HL-60 (cell line): ENCODE results near the gene STAT2.

ENCODE experiments used
- GABPA ChIP-seq: IDR thresholded peaks from 2 replicates; pipeline ENCODE4 v1.6.1; 2012; ENCODE audit warnings: low read depth
- POLR2AphosphoS5 ChIP-seq: IDR thresholded peaks from 2 replicates; pipeline ENCODE4 v1.6.1; 2012; ENCODE audit warnings: low read depth
- SPI1 ChIP-seq: IDR thresholded peaks from 2 replicates; pipeline ENCODE4 v1.6.1; 2012; ENCODE audit warnings: low read depth, mild to moderate bottlenecking, borderline replicate concordance
- TF ChIP-seq, protein P1 (sequence below): IDR thresholded peaks from one replicate; pipeline ENCODE4 v1.5.1; 2011; ENCODE audit warnings: low read length, control low read depth, inconsistent platforms; ENCODE audit not compliant: insufficient read depth
- TF ChIP-seq, protein P2 (sequence below): IDR thresholded peaks from 2 replicates; pipeline ENCODE4 v1.6.1; 2012; ENCODE audit warnings: low read depth; ENCODE audit not compliant: insufficient replicate concordance

GRCh38 chr12:56324206-56324605 lies 35.7 kb downstream of the STAT2 start:
- TF ChIP-seq SPI1 (no peak), POLR2AphosphoS5 (no peak), GABPA (no peak)
- TF ChIP-seq, protein P1, sequence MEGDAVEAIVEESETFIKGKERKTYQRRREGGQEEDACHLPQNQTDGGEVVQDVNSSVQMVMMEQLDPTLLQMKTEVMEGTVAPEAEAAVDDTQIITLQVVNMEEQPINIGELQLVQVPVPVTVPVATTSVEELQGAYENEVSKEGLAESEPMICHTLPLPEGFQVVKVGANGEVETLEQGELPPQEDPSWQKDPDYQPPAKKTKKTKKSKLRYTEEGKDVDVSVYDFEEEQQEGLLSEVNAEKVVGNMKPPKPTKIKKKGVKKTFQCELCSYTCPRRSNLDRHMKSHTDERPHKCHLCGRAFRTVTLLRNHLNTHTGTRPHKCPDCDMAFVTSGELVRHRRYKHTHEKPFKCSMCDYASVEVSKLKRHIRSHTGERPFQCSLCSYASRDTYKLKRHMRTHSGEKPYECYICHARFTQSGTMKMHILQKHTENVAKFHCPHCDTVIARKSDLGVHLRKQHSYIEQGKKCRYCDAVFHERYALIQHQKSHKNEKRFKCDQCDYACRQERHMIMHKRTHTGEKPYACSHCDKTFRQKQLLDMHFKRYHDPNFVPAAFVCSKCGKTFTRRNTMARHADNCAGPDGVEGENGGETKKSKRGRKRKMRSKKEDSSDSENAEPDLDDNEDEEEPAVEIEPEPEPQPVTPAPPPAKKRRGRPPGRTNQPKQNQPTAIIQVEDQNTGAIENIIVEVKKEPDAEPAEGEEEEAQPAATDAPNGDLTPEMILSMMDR, result no peak
- TF ChIP-seq, protein P2, sequence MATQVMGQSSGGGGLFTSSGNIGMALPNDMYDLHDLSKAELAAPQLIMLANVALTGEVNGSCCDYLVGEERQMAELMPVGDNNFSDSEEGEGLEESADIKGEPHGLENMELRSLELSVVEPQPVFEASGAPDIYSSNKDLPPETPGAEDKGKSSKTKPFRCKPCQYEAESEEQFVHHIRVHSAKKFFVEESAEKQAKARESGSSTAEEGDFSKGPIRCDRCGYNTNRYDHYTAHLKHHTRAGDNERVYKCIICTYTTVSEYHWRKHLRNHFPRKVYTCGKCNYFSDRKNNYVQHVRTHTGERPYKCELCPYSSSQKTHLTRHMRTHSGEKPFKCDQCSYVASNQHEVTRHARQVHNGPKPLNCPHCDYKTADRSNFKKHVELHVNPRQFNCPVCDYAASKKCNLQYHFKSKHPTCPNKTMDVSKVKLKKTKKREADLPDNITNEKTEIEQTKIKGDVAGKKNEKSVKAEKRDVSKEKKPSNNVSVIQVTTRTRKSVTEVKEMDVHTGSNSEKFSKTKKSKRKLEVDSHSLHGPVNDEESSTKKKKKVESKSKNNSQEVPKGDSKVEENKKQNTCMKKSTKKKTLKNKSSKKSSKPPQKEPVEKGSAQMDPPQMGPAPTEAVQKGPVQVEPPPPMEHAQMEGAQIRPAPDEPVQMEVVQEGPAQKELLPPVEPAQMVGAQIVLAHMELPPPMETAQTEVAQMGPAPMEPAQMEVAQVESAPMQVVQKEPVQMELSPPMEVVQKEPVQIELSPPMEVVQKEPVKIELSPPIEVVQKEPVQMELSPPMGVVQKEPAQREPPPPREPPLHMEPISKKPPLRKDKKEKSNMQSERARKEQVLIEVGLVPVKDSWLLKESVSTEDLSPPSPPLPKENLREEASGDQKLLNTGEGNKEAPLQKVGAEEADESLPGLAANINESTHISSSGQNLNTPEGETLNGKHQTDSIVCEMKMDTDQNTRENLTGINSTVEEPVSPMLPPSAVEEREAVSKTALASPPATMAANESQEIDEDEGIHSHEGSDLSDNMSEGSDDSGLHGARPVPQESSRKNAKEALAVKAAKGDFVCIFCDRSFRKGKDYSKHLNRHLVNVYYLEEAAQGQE, result no peak
